Caco-2 (cell line): ENCODE measurements around the gene HOXD8. TPM values are rescaled to one million over a fixed set of nuclear protein-coding genes. Genes with fewer than 3 reads are reported as not detected.
A peak's percentile ranks its signal among the peaks of the same experiment; 100 is the strongest.

Experiments
- BruUV-seq: library from RNA; stranded (reverse); fragments of 400-500 nt; replicated peaks from 2 replicates; lab custom pipeline; 2021; lab: Mats Ljungman, UMichigan
- CTCF ChIA-PET: fragments of 300-600 bp; sonication (Branson Sonifier 250); formaldehyde crosslinking; loops from one replicate; lab custom pipeline; 2022; ENCODE audit warnings: antibody characterized with exemption; lab: Charles Lee
- POLR2A ChIA-PET: fragments of 300-600 bp; sonication (Branson Sonifier 250); formaldehyde crosslinking; loops from one replicate; lab custom pipeline; 2022; ENCODE audit warnings: antibody characterized with exemption; lab: Charles Lee
- DNase-seq, 2 experiments: peaks; one replicate each; pipeline versions ENCODE4 v3.0.0 to v3.0.0-alpha.2; 2020 to 2022
- H3K27me3 ChIP-seq: replicated peaks from 2 replicates; pipeline ENCODE4 v1.6.0; 2011; ENCODE audit warnings: low read length; ENCODE audit not compliant: control insufficient read depth, insufficient read depth
- H3K36me3 ChIP-seq: 2 replicates; pipeline ENCODE4 v1.5.1; 2011; ENCODE audit warnings: low read length; ENCODE audit not compliant: control insufficient read depth, insufficient read depth
- H3K4me1 ChIP-seq: fragments of 250-450 bp; sonication (Bioruptor Pico); 2 replicates; pipeline ENCODE4 v1.5.1; 2020; ENCODE audit warnings: mild to moderate bottlenecking
- H3K4me3 ChIP-seq: 2 replicates; pipeline ENCODE4 v1.5.1; 2011; ENCODE audit warnings: low read depth, mild to moderate bottlenecking, control low read depth, low read length
- H3K9me3 ChIP-seq: fragments of 250-450 bp; sonication (Bioruptor Pico); 2 replicates; pipeline ENCODE4 v1.5.1; 2020; ENCODE audit warnings: mild to moderate bottlenecking, moderate library complexity
- H3K27ac Mint-ChIP-seq: one replicate; pipeline ENCODE4 v1.8.0; 2022; ENCODE audit warnings: mixed read lengths; ENCODE audit not compliant: unreplicated experiment
- H3K27me3 Mint-ChIP-seq: one replicate; pipeline ENCODE4 v1.8.0; 2022; ENCODE audit warnings: mixed read lengths; ENCODE audit not compliant: insufficient read depth, unreplicated experiment
- H3K36me3 Mint-ChIP-seq: one replicate; pipeline ENCODE4 v1.8.0; 2022; ENCODE audit warnings: mild to moderate bottlenecking, mixed read lengths; ENCODE audit not compliant: insufficient read depth, unreplicated experiment
- H3K4me1 Mint-ChIP-seq: one replicate; pipeline ENCODE4 v1.8.0; 2022; ENCODE audit warnings: low read depth, mixed read lengths; ENCODE audit not compliant: unreplicated experiment
- H3K4me3 Mint-ChIP-seq: one replicate; pipeline ENCODE4 v1.8.0; 2022; ENCODE audit warnings: mild to moderate bottlenecking, moderate library complexity, mixed read lengths; ENCODE audit not compliant: unreplicated experiment
- H3K9me3 Mint-ChIP-seq: one replicate; pipeline ENCODE4 v1.8.0; 2022; ENCODE audit warnings: mixed read lengths; ENCODE audit not compliant: unreplicated experiment
- intact Hi-C: fragments of 100-400 bp; cut with micrococcal nuclease; formaldehyde crosslinking; loops from one replicate; pipeline ENCODE4 v1.10.0; 2022; ENCODE audit not compliant: unreplicated experiment
- total RNA-seq: library from RNA; stranded (reverse); gene quantifications from 2 replicates; pipeline ENCODE4 v1.2.3, GENCODE V29; 2022
- TF ChIP-seq, protein P1 (sequence below), 2 experiments: fragments of 200-600 bp in 1 of 2; IDR thresholded peaks; 1 replicate in 1 of 2; 2 replicates in 1 of 2; pipeline versions ENCODE4 v1.5.1 to v1.8.0; 2011 to 2022; ENCODE audit warnings: antibody characterized with exemption in 1 of 2, control low read depth in 1 of 2, inconsistent platforms in 1 of 2, low read depth in 1 of 2, low read length in 1 of 2, mild to moderate bottlenecking in 1 of 2, moderate library complexity in 1 of 2; ENCODE audit not compliant: insufficient read depth in 1 of 2, severe bottlenecking in 1 of 2, unreplicated experiment in 1 of 2

The HOXD8 gene
- total RNA-seq, 1 experiment from 2014 or later = not detected

DNA sequence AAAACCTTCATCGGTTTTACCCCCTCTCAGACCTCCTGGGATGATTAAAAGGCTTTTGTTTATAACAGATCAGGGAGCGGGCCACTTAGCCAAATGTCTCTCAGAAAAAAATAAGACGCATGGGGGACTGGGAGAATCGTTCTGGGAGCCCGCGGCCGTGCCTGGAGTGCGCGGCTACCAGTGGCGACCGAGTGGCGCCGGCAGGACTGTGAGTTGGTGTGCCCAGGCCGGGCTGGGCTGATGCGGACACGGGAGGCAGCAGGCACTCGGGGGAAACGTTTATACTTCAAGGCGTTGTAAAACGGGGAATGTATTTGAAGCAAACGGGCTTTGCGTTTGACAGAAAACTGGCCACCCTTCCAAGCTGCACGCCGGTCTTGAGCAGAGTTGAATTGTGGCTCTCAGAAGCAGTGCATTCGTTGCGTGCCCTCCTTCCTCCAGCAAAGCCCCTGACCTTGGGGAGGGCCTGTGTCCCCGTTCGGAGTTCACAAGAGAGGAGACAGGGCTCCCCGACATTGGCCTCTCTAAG lies 17.6 kb upstream of the HOXD8 start:
- BruUV-seq = no TSS peak
- intact Hi-C loops = no loop called here
- Histone ChIP-seq H3K36me3 (no peaks in the 10 kb centered on the region), H3K9me3 (no peaks in the 10 kb centered on the region), H3K4me3 (no peak overlapping the region), H3K4me1 (peaks cover 4% of the 10 kb centered on the region; the same call in 1 of the 2 replicates), H3K27me3 (peaks cover 8% of the 10 kb centered on the region)
- Mint-ChIP-seq H3K4me3 (no peak overlapping the region), H3K27ac (no peak overlapping the region), H3K36me3 (no peaks in the 10 kb centered on the region), H3K4me1 (no peaks in the 10 kb centered on the region), H3K9me3 (no peaks in the 10 kb centered on the region), H3K27me3 (peaks cover 49% of the 10 kb centered on the region)
- no peak for DNase-seq
- CTCF ChIA-PET = interaction anchor here (1.6 to 2.2 kb wide), 2 partner anchors 9 to 343 kb away, joined by 5 to 6 read pairs; no protein-coding TSS in a partner anchor
- POLR2A ChIA-PET = no interaction called here
- TF ChIP-seq, protein P1, sequence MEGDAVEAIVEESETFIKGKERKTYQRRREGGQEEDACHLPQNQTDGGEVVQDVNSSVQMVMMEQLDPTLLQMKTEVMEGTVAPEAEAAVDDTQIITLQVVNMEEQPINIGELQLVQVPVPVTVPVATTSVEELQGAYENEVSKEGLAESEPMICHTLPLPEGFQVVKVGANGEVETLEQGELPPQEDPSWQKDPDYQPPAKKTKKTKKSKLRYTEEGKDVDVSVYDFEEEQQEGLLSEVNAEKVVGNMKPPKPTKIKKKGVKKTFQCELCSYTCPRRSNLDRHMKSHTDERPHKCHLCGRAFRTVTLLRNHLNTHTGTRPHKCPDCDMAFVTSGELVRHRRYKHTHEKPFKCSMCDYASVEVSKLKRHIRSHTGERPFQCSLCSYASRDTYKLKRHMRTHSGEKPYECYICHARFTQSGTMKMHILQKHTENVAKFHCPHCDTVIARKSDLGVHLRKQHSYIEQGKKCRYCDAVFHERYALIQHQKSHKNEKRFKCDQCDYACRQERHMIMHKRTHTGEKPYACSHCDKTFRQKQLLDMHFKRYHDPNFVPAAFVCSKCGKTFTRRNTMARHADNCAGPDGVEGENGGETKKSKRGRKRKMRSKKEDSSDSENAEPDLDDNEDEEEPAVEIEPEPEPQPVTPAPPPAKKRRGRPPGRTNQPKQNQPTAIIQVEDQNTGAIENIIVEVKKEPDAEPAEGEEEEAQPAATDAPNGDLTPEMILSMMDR (IDR thresholded peaks at IDR 0.05; ENCODE audit: insufficient read depth in 1 of 2, low read depth in 1 of 2, low read length in 1 of 2, severe bottlenecking in 1 of 2, unreplicated experiment in 1 of 2) = no peak

DNA sequence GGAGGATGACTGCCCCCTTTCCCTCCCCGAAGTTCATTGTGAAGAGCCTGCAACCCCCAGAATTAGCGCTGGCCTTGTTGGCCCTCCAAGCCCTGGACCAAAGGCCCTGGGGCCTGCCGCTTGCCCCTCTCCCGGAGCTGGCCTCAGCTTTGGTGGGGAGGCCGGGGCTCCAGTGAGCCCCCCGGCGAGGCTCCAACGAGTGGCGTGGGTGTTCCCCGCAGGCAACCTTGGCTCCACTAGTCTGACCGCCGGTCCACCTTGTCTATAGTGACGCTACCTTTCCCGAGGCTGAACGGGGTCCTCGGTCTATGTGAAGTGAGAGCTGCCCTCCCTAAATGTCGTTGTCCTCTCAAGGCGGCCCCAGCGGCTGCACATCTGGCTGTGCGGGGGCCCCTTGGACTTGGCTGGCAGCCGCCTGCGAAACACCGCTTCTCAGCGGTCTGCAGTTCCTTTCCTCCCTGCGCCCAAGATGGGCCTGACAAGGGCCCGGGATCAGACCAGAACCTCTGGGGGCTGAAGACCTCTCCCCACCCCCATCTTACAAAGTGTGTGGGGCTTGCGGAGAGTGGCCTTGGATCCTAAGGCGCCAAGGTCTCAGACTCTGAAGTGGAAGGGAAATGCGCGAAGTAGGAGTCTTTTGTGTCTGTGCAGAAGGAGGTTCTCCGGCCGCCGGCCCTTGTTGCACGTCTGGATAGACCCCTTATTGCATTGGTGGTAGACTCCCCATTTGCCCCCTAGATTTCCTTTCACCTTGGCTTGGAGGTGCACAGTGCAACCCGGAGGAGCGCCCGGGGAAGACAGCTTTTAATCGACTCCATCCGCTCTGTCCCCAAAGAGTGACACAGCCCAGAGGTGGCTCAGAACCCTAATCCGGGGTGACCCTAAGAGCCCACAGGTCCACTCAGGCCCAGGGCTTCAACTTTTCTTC lies 16.9 kb upstream of the HOXD8 start:
- H3K27me3 ChIP-seq = peaks cover 7% of the 10 kb centered on the region
- TF ChIP-seq, protein P1 (IDR thresholded peaks at IDR 0.05; ENCODE audit: insufficient read depth in 1 of 2, low read depth in 1 of 2, low read length in 1 of 2, severe bottlenecking in 1 of 2, unreplicated experiment in 1 of 2) = no peak
- no peaks in the 10 kb centered on the region for H3K4me1 ChIP-seq
- no TSS peak for BruUV-seq
- ChIA-PET POLR2A (no interaction called here), CTCF (interaction anchor here (0.6 to 1.6 kb wide), 3 partner anchors 9 to 539 kb away, joined by 3 to 5 read pairs (median 3); no protein-coding TSS in a partner anchor)
- Mint-ChIP-seq H3K36me3 (no peaks in the 10 kb centered on the region), H3K27ac (no peak overlapping the region), H3K9me3 (no peaks in the 10 kb centered on the region), H3K4me3 (no peak overlapping the region), H3K4me1 (no peaks in the 10 kb centered on the region), H3K27me3 (peaks cover 54% of the 10 kb centered on the region)
- H3K36me3 ChIP-seq = no peaks in the 10 kb centered on the region
- H3K4me3 ChIP-seq = no peak overlapping the region
- intact Hi-C loops = no loop called here
- H3K9me3 ChIP-seq = no peaks in the 10 kb centered on the region
- DNase-seq = no peak

DNA sequence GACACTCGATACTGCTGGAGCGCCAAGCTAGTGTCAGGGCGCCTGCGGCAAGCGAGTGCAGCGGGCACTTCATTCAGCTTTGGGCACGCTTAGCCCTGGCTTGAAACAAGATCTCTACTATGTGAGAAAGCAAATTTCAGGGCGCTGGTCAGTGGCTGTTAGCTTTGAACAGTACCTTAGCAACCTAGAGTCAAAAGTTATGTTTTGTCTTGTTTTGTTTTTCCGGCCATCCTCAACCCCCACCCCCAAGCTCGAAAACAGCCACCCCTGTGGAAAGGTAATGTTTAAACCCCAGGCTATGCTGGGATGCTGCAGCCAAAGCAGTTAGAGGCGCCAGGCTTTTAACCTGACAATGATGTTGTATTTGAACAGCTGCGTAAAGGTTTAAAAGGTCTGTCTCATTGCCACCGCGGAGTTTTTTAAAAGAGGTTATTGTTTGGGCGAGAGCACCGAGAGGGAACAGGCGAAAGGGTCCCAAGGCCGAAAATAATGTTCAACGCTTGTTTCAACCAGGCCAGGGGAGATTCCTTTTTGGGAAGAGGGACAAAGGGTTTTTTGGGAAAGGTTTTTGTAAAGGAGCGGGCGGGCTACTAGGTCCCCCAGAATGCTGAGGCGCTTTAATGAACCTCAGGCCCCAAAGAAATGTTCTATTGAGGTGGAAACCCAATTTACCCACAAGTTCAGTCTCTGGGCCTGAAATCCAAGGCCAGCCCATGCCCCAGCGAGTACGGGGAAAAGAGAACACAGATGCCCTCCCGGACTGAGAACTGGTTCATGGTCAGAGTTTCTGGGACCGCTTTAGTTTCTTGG lies 15.2 kb upstream of the HOXD8 start:
- Mint-ChIP-seq H3K36me3 (no peaks in the 10 kb centered on the region), H3K9me3 (no peaks in the 10 kb centered on the region), H3K27me3 (peaks cover 58% of the 10 kb centered on the region), H3K27ac (no peak overlapping the region), H3K4me1 (no peaks in the 10 kb centered on the region), H3K4me3 (peak overlapping the region; percentile 5)
- DNase-seq = no peak
- Histone ChIP-seq H3K27me3 (peaks cover 8% of the 10 kb centered on the region), H3K9me3 (no peaks in the 10 kb centered on the region), H3K4me3 (no peak overlapping the region), H3K36me3 (no peaks in the 10 kb centered on the region), H3K4me1 (no peaks in the 10 kb centered on the region)
- POLR2A ChIA-PET = no interaction called here
- no TSS peak for BruUV-seq
- TF ChIP-seq, protein P1 (IDR thresholded peaks at IDR 0.05; ENCODE audit: insufficient read depth in 1 of 2, low read depth in 1 of 2, low read length in 1 of 2, severe bottlenecking in 1 of 2, unreplicated experiment in 1 of 2) = no peak
- intact Hi-C loops = no loop called here
- CTCF ChIA-PET = no interaction called here
